Medulla oblongata (tissue), 1 donor: ENCODE results near the gene ALK.
A peak's percentile ranks its signal among the peaks of the same experiment; 100 is the strongest.

Experiments used
- DNase-seq: peaks from one replicate; pipeline ENCODE4 v3.0.0-alpha.2; 2015; ENCODE audit errors: extremely low spot score

Gene ALK

GRCh38 chr2:29401994-29402393 is 519.4 kb downstream of the ALK start:
- DNase-seq, result no peak

DNA sequence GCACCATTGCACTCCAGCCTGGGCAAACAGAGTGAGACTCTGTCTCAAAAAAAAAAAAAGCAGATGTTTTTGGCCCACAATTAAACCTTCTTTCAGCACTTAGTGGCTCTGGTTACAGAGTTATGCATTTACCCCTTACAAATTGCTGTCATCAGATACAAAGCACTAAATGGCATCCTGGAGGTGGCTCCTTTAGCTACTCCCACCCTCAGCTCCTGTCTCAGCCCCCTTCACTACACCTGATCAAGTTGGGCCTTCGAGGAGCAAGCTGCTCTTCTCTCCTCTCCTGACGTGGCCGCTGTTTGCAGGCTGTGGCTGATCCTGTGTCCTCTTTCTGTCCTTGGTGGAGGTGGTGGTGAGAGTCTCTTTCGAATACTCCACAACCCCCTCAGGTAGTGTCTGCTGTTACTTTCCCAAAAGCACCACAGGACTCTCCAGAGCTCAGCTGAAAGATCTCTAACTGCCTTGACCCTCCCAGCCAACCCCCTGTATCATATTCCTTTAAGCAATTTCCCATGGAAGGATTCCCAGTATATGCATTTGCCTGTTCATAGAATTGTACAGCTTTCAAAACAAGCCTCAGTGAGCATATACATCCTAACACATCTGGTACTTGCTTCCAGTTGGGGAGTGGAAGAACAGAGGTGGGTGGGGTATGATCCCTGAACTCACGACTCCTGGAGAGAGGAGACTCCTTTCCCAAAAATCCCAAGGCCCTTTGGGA is 520.3 kb downstream of the ALK start:
- no peak for DNase-seq

DNA sequence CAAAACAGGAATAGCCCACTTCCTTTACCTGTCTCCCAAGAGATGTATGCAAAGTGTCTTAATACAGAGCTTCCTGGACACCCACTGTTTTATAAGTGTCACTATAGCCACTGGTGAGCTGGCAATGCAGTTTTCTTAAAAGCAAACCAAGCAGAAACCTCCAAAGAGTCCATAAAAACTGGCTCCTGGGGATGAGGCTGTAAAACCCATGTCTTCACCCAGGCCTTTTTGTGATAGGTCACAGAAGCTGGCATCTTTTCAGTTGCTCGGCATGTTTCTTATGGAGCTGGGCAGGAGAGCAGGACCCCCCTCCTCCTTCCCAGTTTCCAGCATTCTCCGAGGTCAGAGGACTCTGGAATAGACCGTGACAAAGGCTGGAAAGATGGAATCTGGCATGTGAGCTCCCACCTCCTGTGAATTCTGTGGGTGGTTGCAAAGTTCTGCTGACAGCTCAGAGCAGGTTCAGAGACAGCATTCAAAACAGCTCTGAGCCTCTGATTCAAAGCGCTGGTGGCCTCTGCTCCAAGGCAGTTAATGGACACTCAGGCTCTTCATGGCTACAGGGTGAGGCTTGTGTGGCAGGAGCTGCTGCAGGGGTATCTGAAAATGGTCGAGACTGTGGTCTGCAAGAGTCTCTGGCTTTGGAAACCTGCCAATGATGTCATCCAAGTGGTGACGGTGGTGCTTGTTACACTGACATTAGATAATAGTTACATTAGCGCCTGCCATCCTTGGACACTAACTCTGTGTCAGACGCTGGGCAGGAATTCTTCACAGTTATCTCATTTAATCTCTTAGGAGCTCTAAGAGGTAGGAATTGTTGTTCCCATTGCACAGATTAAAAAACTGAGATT is 522.8 kb downstream of the ALK start:
- no peak for DNase-seq

DNA sequence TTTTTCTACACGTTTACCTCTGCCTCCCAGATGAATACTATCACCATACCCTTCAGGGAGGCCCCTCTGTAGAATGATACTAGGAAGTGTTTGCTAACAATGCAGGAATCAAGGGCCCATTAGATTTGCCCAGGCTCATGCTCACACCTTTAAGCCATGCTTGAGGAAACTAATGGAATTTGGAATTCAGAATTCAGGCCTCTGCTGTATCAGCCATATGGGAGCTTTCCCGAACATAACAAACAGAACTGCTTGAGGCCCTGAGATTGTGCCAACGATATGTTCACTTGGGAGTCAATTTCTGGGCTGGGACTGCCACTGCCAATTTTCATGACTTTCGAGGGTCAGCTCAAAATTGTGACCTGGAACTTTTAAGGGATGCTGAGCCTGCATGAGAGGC is 523.7 kb downstream of the ALK start:
- no peak for DNase-seq

GRCh38 chr2:29397039-29397438 is 524.3 kb downstream of the ALK start:
- DNase-seq, result no peak

DNA sequence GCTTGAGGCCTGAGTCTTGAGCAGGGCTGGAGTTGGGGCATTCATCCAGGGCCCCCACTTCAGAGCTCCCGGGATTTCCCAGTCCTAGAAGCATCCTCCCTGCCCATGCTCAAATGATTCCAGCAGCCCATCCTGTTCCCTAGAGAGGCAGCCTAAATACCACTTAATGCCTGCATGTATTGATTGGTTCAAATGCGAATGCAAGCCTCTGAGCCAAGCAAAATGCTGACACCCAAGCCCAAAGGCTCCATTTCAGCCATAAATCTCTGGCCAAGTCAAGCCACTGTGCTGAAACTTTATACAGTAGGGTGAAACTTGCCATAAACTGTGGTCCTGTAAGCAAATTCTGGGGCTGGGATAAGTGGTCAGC is 526.4 kb downstream of the ALK start:
- no peak for DNase-seq

GRCh38 chr2:29394311-29394980 is 526.9 kb downstream of the ALK start:
- DNase-seq, result no peak

GRCh38 chr2:29393676-29394075 is 527.7 kb downstream of the ALK start:
- no peak for DNase-seq

DNA sequence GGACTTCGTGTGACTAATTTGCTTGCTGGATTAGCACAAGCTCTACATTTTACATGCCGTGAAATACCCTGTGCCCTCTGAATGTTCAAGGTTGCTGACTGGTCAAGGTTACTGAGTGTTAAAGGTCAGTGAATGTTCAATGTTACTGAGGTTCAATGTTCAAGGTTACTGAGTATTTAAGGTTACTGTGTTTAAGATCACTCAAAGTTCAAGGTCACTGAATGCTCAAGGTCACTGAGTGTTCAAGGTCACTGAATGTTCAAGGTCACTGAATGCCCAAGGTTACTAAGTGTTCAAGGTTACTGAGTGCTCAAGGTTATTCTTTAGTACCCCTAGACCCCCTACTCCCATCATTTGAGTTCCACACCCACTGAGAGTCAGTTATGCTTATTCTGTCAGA is 528.6 kb downstream of the ALK start:
- no peak for DNase-seq

GRCh38 chr2:29390136-29390535 is 531.2 kb downstream of the ALK start:
- no peak for DNase-seq

GRCh38 chr2:29389686-29390085 is 531.7 kb downstream of the ALK start:
- no peak for DNase-seq

- DNase-seq, result no peak
These were observed 533.3 kb downstream of the ALK start for GRCh38 chr2:29388071-29388470.

DNA sequence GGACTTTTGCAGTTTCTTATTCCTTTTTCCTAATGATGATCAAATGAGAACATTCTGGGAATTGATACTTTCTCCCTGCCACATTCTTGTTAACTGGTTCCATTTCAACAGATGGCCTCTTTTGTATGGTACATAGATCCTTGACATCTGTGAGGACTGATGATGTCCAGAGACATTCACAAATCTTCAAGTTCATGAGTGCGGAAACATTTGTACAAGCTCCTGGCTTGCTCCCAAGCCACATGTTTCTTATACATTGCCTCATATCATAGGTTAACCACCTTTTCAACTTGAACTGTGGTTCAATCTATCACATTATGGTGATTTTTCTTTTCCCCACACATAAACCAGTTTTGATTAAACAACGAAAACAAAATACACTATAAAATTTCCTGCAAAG is 538.9 kb downstream of the ALK start:
- DNase-seq, result no peak

DNA sequence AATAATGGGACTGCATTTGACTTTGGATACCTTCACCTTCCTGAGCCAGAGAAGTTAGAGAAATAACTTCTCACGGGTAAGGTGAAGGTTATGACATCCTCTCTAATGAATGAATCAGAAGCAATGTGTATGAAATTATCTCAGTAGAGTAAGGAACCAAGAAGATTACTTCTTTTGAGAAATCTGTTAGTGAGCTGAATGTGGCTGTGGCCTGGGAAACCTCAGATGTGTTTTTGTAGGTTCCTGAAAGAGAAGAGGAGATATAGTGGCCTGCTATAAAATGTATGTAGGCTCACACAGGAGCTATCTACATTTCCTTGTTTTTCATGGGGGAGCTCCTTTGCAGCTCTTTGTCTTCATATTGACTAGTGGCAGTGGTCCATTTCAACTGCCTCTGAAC is 543.6 kb downstream of the ALK start:
- DNase-seq, result no peak

GRCh38 chr2:29376541-29376940 is 544.8 kb downstream of the ALK start:
- peak; percentile 23 for DNase-seq

DNA sequence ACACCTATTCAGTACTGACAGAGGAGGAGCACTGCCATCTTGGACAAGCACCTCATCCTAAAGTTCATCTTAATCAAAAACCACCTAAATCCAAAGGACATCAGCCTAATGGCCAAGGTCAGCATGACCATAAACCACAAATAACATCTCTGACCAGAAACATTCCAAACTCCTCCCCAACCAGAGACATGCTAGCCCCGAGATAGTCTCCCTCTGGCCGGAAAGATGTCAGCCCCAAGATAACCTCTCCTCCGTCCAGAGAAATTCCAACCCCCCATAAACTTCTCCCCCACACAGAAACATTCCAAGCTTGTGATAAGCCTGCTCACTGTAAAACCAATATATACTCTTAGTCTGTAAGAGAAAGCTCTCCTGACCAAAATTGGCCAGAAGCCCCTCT is 545.5 kb downstream of the ALK start:
- DNase-seq, result no peak

DNA sequence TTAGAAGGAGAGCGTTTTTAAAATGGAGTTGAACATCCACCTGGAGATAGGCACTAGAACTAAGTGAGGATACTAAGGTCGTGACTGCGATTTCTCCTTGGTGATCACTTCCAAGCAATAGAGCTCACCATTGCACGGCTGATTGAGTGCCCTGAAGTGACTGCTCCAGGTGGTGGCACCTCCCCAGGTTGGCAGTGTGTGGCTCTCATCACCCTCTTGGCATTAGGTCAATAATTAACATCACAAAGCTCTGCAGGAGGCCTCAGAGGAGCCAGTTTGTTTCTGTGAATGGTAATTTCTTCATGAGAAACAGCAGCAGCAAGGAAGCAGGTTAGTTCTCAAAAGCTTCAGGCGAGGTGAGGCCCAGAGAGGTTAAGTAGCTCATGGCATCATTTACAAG is 546.6 kb downstream of the ALK start:
- DNase-seq, result no peak

- no peak for DNase-seq
These were observed 547.5 kb downstream of the ALK start for GRCh38 chr2:29373870-29374269.

GRCh38 chr2:29372185-29372584 is 549.2 kb downstream of the ALK start:
- DNase-seq, result no peak

GRCh38 chr2:29370581-29371125 is 550.7 kb downstream of the ALK start:
- DNase-seq, result no peak

DNA sequence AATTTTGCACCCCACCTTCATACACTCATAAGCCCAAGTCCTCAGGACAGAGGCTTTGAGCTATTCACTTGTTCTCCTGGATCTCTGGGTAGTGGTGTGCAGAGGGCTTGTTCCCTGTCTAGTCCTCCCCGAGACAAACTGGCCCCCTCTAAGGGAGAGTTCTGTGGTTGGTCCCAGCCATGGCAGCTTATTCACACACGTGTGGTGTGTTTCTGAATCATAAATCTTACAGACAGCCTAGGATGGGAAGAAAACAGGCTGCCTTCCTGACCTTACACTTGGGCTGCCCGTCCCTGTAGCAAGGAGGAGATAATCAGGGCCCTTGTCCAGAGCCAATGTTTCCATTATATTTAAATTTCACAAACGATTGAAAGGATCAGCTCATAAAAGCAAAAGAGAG is 551.2 kb downstream of the ALK start:
- DNase-seq, result no peak

DNA sequence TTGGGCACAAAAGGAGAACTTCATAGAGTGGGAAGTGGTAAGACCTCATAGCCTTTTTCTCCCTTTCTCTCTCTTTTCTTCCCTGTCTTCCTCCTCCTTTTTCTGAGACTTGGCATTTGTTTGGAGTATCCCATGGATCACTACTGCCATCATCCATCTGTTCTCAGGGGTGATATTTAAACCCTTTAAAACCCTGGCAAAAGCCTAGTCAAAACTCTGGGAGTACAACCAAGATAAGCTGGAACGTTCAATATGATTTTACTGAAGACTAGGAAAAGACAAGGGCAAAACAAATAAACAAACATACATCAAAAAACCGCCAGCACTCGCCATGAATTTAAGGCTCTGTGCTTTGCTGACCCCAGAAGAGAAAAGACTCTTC is 552.7 kb downstream of the ALK start:
- no peak for DNase-seq
